Sigmoid colon (tissue), 4 donors: ENCODE results near the gene UQCRHL.

Source experiments
- EP300 ChIP-seq, 4 donors: sonication (generic); formaldehyde crosslinking; IDR thresholded peaks; one replicate each; pipeline ENCODE4 v1.6.1; 2017; ENCODE audit warnings: antibody characterized with exemption in 4 of 4
- POLR2A ChIP-seq, 2 donors: fragments of 450-650 bp; IDR thresholded peaks; one replicate each; pipeline ENCODE4 v1.6.1; 2016; ENCODE audit warnings: antibody characterized with exemption in 2 of 2, mild to moderate bottlenecking in 2 of 2, moderate library complexity in 2 of 2
- POLR2AphosphoS5 ChIP-seq, 4 donors: sonication (generic); formaldehyde crosslinking; IDR thresholded peaks; one replicate each; pipeline ENCODE4 v1.6.1; 2017; ENCODE audit warnings: antibody characterized with exemption in 4 of 4
- TF ChIP-seq, protein P1 (sequence below), 4 experiments: fragments of 450-650 bp in 3 of 4; fragments of 200-600 bp in 1 of 4; IDR thresholded peaks; one replicate each; pipeline ENCODE4 v1.5.1; 2016 to 2019; ENCODE audit warnings: antibody characterized with exemption in 4 of 4, mild to moderate bottlenecking in 3 of 4, moderate library complexity in 2 of 4

DNA sequence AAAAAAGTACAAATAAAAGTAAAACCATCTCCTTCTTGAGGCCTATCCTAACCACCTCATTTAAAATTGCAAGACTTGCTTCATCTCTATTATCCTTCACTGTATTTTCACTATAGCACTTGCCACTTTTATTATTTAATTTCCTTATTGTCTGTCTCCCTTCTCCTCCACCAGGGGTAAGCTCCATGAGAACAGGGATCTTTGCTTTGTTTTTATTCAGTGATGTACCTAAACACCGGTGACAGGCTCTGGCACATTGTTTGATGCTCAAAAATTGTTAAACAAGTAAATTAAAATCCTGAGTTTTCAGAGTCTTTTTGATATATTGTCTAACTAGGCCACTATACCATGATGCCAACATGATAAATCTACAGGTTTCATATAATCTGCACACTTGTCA is 22.8 kb upstream of the UQCRHL start:
- TF ChIP-seq, protein P1, sequence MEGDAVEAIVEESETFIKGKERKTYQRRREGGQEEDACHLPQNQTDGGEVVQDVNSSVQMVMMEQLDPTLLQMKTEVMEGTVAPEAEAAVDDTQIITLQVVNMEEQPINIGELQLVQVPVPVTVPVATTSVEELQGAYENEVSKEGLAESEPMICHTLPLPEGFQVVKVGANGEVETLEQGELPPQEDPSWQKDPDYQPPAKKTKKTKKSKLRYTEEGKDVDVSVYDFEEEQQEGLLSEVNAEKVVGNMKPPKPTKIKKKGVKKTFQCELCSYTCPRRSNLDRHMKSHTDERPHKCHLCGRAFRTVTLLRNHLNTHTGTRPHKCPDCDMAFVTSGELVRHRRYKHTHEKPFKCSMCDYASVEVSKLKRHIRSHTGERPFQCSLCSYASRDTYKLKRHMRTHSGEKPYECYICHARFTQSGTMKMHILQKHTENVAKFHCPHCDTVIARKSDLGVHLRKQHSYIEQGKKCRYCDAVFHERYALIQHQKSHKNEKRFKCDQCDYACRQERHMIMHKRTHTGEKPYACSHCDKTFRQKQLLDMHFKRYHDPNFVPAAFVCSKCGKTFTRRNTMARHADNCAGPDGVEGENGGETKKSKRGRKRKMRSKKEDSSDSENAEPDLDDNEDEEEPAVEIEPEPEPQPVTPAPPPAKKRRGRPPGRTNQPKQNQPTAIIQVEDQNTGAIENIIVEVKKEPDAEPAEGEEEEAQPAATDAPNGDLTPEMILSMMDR (IDR thresholded peaks at IDR 0.05) = no peak
- TF ChIP-seq EP300 (IDR thresholded peaks at IDR 0.05) (no peak), POLR2A (IDR thresholded peaks at IDR 0.05) (no peak), POLR2AphosphoS5 (IDR thresholded peaks at IDR 0.05) (no peak)
